HG02798 (cell line): ENCODE results near the gene FA2H.
"Not testable (repeated sequence)": the region's sequence is repeated elsewhere in the genome, so short reads cannot be mapped to it uniquely, and the experiment has no call there.

Experiments
- ATAC-seq: cut with Tn5 transposase; IDR thresholded peaks from one replicate; pipeline ENCODE4 v1.9.1; 2021; ENCODE audit warnings: mild to moderate bottlenecking; ENCODE audit not compliant: unreplicated experiment, poor library complexity

The FA2H gene

DNA sequence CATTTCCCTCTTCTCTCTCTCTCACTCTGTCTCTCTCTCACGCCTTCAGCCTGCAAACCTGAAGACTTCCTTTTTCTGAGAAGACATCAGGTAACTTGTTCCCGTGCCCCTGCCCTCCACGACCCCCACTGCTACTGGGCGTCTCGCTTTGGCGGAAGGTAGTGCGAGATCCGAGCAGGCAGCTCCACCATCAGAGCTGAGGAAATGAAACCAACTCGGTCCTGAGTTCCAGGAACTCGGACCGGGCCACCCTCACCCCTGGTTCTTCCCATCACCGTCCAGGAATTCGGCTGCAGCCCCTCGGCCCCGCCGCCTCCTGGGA lies 74.5 kb downstream of the FA2H start:
- ATAC-seq: peak; percentile 19

- no peak for ATAC-seq
Observed at GRCh38 chr16:74699666-74700065, 75.0 kb downstream of the FA2H start.

DNA sequence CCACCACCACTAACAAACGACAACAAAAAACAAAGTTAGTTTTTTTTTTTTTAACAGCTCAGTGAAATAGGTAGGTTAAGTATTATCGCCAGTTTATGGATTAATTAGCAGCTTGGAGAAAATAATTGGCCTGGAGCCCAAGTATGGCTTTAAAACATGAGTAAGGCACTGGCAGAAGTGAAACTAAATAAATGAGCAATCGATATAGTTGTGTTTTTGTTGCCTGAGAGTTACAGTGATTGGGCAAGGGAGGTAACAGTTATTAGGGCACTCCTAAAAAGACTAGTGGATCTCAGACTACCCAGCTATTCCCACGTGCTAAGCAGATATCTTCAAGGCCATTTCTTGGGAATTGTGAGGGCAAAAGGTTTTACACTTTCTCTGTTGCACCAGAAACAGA lies 76.4 kb downstream of the FA2H start:
- ATAC-seq: no peak

DNA sequence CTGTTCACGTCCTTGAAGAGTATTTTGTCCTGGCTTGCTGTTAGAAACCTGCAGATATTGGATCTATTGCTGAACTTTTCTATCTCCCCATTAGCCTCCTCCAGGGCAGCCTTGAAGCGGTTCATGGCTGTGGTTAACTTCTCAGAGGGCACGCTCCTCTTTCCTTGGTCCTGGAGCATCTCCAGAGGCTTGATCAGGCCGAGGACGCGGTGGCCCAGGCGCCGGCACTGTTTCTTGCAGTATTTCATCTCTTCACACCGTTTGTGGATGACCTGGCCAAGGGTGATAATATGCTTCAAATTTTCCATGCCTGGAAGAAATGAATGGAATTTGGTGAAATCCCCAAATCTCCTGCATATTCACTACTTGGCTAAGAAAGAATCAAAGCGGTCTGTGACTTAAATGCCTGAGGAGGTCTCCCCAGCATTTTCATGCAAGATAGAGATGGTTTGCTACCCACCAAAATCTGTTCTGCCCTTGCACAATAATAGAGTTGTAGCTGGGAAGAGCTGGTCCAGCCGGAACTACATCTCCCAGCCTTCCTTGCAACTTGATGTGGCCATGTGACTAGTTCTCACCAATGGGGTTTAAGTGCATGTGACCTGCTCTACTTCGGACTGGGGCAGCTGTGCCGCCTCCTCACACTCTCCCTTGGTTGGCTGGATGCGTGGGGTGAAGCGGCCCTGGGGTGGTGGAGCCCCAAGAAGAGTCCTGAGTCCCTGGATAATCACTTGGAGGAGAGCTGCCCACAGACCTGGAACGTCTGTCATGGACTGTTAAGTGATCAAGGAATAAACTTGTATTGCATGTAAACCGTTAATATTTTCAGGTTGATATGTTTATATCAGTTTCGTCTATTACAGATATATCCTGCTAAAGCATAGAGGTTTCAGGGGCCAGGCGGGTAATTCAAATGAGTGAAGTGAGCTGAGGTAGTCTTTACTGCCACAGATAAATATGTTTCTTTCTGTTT lies 78.9 kb downstream of the FA2H start:
- peak; percentile 93 for ATAC-seq

DNA sequence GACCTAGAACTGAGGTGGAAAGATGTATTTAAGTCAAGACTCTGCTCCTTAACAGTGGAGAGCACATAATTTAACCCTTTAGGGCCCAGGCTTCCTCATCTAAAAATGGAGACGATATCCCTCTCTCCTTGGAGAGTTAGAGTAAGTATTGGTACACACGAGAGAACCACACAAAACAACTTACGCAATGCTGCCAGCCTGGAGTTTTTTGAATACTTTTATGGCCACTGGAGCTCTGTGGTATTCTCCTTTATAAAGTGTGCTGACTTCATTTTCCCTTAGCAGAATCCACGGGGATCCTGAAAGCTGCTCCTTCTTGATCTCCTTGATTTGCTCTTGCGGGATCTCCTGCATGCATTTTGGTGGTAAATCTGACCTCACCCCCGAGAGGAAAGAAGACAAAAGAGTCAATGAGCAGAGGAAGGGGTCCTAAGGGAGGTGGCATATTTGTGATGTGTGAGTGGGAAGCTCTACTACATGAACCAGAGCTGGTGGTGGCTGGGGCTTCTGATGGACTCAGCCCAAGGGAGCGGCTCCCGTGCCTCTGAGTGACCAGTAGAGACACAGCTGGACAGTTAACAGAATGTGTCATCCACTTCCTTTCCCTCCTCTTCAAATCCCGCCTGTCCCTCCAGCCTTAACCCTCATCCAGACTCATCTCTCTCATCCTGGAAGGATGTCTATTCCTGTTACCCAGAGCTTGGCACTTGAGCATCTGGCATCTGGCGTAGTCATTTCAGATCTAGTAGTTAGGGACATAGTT lies 83.3 kb downstream of the FA2H start:
- ATAC-seq: no peak

DNA sequence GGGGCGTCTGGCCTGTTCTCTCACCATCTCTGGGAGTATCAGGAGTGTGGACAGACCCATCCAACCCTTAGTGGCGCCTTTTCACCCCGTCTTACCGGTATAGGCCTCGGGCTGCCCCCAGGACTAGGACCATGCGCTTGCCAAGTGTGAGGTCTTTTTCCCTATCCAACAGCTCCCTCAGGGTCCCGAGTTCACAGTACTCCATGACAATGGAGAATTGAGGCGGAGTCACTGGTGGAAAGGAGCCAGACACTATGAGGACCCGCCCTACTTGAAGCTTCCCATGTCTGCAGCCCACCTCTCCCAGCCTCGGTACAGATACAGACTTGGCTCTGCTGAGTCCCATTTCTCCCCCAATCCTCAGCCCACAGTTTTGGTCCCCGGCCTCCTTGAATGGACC lies 92.1 kb downstream of the FA2H start:
- ATAC-seq: no peak

- no peak for ATAC-seq
Observed at GRCh38 chr16:74680681-74681080, 93.9 kb downstream of the FA2H start.

DNA sequence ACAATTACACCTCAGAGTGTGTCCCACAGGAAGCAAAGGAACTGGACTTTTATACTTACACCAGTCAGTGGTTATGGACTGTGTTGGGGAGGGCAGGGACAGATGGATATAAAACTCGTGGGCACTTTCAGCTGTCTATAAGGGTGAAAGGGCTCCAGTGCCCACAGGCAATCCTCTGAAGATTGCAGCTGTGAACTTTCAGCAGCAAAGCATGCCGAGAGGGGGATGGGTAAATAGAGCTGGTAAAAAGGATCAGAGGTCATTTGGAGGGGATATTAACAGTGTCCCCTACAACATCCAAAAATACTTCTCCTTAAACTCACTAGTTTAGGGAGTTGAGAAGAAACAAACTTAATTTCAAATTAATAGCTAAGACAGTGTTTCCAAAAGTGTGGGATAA lies 94.6 kb downstream of the FA2H start:
- ATAC-seq: no peak

DNA sequence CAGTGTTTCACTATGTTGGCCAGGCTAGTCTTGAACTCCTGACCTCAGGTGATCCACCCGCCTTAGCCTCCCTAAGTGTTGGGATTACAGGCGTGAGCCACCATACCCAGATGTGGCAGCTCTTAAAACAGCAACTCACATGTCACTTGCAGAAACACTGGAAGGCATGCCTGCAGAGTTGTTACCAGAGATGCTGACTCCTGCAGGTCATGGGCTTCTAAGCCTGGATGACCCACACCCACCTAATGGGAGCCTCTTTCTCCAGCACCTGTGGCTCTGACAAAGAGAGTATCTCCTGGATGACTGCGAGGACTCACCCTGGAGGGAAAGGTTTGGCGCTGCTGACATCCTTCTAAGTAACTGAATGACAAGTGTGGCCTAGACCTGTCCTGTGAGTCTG lies 96.8 kb downstream of the FA2H start:
- ATAC-seq: no peak

DNA sequence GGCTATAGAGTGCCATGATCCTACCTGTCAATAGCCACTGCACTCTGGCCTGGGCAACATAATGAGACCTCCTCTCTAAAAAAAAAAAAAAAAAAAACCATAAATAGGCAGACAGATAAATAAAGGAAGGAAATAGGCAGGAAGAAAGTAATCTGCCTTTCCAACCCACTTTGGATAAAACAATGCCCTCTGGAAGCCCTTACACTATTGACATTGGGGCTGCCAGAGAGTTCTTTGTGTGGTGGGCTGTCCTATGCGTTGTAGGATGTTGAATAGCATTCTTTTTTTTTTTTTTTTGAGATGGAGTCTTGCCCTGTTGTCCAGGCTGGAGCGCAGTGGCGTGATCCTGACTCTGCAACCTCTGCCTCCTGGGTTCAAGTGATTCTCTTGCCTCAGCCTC lies 100.7 kb downstream of the FA2H start:
- no peak for ATAC-seq

GRCh38 chr16:74668877-74669276 lies 105.7 kb downstream of the FA2H start:
- ATAC-seq: not testable (repeated sequence)

GRCh38 chr16:74667255-74667700 lies 107.3 kb downstream of the FA2H start:
- ATAC-seq: no peak

- ATAC-seq: peak; percentile 100
Observed at GRCh38 chr16:74666425-74667254, 108.0 kb downstream of the FA2H start, which contains the start of gene RFWD3. Gene RFWD3, minus strand, starts transcription at chr16:74666877. Its CDS starts 5,428 bp downstream, at chr16:74661449.

- no peak for ATAC-seq
Observed at GRCh38 chr16:74666010-74666421, 108.6 kb downstream of the FA2H start.
